ENCODE measurements around the gene CDCA8. TPM values are rescaled to one million over a fixed set of nuclear protein-coding genes. Genes with fewer than 3 reads are reported as not detected.
"Not testable (repeated sequence)": the region's sequence is repeated elsewhere in the genome, so short reads cannot be mapped to it uniquely, and the experiment has no call there.

Gene CDCA8
- total and polyA plus RNA-seq, 11 donors: 0.12 to 5.0 (median 0.40) TPM; not detected in 1

DNA sequence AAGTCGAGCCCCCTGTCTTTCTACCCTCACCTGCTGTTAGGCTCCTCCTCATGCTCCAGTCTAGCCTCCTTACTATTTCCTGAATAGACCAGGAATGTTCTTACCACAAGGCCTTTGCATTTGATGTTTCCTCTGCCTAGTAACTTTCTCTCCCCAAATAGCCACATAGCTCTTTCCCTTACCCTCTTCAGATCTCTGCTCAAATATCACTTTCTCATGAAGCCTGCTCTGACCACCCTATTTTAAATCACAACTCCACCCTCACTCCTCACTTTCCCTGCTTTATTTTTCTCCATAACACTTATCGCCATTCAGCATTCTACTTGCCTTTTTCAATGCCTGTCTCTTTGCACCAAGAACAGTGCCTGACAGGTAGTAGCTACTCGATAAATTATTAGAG lies 6.6 kb upstream of the CDCA8 start:
- TF ChIP-seq POLR2A (IDR thresholded peaks at IDR 0.05): no peak
- TF ChIP-seq, protein P1, sequence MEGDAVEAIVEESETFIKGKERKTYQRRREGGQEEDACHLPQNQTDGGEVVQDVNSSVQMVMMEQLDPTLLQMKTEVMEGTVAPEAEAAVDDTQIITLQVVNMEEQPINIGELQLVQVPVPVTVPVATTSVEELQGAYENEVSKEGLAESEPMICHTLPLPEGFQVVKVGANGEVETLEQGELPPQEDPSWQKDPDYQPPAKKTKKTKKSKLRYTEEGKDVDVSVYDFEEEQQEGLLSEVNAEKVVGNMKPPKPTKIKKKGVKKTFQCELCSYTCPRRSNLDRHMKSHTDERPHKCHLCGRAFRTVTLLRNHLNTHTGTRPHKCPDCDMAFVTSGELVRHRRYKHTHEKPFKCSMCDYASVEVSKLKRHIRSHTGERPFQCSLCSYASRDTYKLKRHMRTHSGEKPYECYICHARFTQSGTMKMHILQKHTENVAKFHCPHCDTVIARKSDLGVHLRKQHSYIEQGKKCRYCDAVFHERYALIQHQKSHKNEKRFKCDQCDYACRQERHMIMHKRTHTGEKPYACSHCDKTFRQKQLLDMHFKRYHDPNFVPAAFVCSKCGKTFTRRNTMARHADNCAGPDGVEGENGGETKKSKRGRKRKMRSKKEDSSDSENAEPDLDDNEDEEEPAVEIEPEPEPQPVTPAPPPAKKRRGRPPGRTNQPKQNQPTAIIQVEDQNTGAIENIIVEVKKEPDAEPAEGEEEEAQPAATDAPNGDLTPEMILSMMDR (IDR thresholded peaks at IDR 0.05): no peak
- Histone ChIP-seq H3K27me3 (no peaks in the 10 kb centered on the region), H3K9me3 (no peaks in the 10 kb centered on the region), H3K4me1 (peaks cover 0 to 22% (median 15%) of the 10 kb centered on the region in 12 donors), H3K4me3 (no peak overlapping the region), H3K27ac (no peak overlapping the region), H3K36me3 (peaks cover 0 to 70% (median 57%) of the 10 kb centered on the region in 9 donors)
- no peak for ATAC-seq
- DNase-seq: no peak
- intact Hi-C loops (cut with DNase I): no loop called here
- WGBS, 4 donors: 90 to 96% (median 92%) methylated on average over 3 of the region's 3 CpGs

DNA sequence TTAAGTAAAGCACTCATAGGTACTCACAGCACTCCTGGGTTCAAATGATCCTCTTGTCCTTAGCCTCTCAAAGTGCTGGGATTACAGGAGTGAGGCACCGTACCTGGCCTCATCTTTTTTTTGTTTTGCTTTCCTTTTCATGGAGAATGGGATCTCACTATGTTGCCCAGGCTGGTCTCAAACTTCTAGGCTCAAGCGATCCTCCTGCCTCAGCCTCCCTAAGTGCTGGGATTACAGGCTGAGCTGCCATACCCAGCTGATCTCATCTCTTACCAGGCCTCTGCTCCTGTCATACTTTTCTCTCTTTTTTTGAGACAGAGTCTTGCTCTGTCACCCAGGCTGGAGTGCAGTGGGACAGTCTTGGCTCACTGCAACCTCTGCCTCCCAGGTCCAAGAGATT lies 4.6 kb upstream of the CDCA8 start:
- DNase-seq; H3K9me3 ChIP-seq; intact Hi-C loops (cut with DNase I); H3K27me3 ChIP-seq; H3K4me3 ChIP-seq; ATAC-seq; H3K27ac ChIP-seq: not testable (repeated sequence)
- 93 to 96% (median 95%) methylated on average over 2 of the region's 2 CpGs for whole genome bisulfite sequencing, 4 donors
- Histone ChIP-seq H3K4me1 (peaks cover 9 to 32% (median 25%) of the 10 kb centered on the region in 12 donors), H3K36me3 (peaks cover 0 to 54% (median 48%) of the 10 kb centered on the region in 9 donors)

DNA sequence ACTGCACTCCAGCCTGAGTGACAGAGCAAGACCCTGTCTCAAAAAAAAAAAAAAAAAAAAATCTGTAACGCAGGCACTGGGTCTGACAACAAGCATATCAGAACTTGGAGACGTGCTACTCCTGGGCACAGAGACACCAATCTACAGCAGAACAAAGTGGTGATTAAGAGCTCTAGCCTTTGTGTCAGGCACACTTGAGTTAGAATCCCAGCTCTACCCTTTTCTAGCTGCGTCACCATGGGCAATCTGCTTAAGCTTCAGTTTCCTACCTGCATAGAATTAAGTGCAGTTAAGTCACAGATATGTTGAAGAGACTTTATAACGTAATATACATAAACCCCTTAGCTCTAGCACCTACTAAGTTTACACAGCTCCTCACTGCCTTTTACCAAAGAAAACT lies 3.4 kb upstream of the CDCA8 start:
- Histone ChIP-seq H3K27me3 (no peaks in the 10 kb centered on the region), H3K4me1 (peaks cover 11 to 39% (median 27%) of the 10 kb centered on the region in 12 donors), H3K27ac (no peak overlapping the region), H3K4me3 (peak overlapping the region in 8 of 12 donors; percentile 52 to 98 (median 80)), H3K36me3 (peaks cover 0 to 42% (median 36%) of the 10 kb centered on the region in 9 donors), H3K9me3 (no peaks in the 10 kb centered on the region)
- no peak for DNase-seq
- ATAC-seq: no peak
- intact Hi-C loops (cut with DNase I): no loop called here
- WGBS, 4 donors: 78 to 87% (median 85%) methylated on average over 4 of the region's 4 CpGs
- TF ChIP-seq POLR2A (IDR thresholded peaks at IDR 0.05): no peak
- TF ChIP-seq, protein P1 (IDR thresholded peaks at IDR 0.05): no peak

DNA sequence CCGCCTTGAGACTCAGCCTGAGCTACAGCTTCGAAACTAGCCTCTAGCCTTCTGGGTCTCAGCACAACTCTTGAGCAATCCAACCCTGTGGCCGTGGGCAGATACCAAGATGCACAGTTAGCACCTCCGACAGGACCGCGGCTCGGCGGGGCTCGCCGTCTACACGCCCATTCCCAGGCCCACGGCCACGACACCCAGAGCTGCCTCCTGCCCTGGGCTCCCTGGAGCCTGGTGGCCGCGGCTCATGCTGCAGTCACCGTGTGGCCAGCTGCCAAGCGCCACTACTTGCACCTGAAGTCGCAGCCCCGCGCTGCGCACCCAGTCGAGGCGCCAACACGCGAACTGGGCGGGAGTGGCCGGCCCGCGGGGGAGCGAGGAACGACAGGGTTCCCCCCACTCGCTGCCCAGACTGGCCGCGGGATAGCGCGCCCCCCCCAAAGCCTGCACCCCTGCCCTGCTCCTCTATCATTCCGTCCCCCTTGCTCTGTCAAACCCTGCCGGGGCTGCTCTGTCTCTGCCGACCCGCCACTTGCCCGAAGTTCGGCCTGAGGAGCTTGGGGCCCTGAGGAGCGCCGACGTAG lies 729 bp upstream of the CDCA8 start:
- DNase-seq (peak; percentile 18 to 73 (median 44)), ATAC-seq (peak in 3 of 4 donors; percentile 1 to 14 (median 2))
- peaks cover 11 to 39% (median 27%) of the 10 kb centered on the region in 12 donors for H3K4me1 ChIP-seq
- no peaks in the 10 kb centered on the region for H3K27me3 ChIP-seq
- H3K4me3 ChIP-seq: peak overlapping the region; percentile 52 to 98 (median 80)
- intact Hi-C loops (cut with DNase I): loop anchor here (1.0 to 10.0 kb wide), 11 partner anchors 94 to 219 kb away; partner anchors contain the start of genes C1orf122 (in 6 of the 10), YRDC (in 6 of the 10), MTF1 (in 4 of the 10) and GNL2 (in 1 of the 10)
- TF ChIP-seq, protein P1 (IDR thresholded peaks at IDR 0.05): no peak
- TF ChIP-seq POLR2A (IDR thresholded peaks at IDR 0.05): no peak
- H3K9me3 ChIP-seq: no peaks in the 10 kb centered on the region
- 2 to 62% (median 2%) methylated on average over 2 to 45 of the region's 45 CpGs for WGBS, 4 donors
- H3K27ac ChIP-seq: peak overlapping the region in 11 of 12 donors; percentile 67 to 92 (median 78)
- H3K36me3 ChIP-seq: peaks cover 0 to 18% (median 11%) of the 10 kb centered on the region in 9 donors
